Activated effector memory CD4-positive, alpha-beta T cell treated with Interleukin-2 at 50 U/mL for 16 hours (primary cell): Measurements from ENCODE around the gene STX18.

Experiments used
- DNase-seq: peaks from one replicate; pipeline ENCODE4 v3.0.0-alpha.2; 2020

The STX18 gene

GRCh38 chr4:4395849-4396627, 145.8 kb downstream of the STX18 start:
- no peak for DNase-seq

GRCh38 chr4:4395371-4395770, 146.5 kb downstream of the STX18 start:
- no peak for DNase-seq

DNA sequence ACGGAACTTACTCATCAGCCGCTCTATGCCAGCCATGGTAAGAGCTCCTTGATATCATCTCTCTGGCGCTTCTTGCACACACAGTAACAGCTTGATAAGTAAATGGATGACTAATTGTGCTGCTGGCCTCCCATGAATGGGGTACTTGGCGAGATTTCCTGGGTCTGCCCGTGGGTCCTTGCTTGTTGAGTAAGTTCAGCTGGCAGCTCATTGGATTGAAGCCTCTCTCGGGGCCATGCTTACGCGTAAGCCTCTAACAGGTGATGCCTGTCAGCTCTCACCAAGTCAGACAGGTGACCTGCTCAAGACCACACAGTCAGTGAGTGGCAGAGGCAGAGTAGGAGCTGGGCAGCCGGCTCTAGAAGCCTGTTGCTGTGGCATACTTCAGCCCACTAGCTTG, 147.2 kb downstream of the STX18 start:
- no peak for DNase-seq

DNA sequence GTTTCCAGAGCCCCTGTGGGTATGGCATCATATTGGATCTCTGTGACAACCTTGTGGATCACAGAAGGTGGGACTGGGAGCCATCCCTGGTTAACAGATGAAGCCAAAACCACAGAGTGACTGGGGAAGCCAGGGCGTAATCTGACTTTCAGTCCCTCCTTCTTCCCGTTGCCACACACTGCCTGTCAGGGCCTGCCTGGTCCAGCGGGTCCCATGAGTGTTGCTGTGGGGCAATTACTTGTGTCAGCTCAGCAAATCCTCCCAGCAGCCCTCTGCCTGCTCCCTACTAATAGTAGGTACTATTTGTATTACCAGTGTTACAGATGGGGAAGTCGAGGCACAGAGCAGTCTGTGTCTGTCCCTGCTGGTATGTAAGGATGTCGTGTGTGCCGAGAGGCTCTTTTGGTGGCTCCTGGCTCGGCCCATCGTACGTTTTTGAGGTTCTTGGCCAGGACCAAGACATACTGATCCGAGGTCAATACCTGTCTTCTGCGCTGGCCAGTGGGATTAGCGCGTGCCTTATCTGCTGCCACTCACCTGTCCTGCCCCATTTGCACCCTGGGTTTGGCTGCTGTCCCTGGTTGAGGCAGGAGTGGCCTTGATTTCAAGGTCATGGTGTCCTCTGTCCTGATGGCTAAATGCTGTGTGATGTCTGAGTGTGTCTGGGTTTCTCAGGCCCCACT, 149.2 kb downstream of the STX18 start:
- DNase-seq = no peak

DNA sequence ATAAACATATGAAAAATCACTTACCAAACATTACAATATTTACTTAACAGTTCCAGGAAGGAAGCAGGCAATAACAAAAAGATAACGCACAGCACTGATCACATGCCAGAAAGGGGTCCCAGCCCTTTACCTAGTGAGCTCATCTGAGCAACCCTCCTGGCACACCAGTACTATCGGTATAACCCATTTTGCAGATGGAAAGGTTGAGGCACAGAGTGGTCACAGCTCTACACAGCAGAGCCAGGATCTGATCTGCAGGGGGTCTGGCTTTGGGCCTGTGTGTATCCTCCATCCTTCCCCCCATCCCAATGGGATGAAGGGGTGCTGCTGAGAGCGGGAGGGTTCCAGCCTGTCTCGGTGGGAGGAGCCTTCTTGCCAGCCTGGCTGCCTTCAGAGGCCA, 150.0 kb downstream of the STX18 start:
- DNase-seq = no peak

- DNase-seq = no peak
Measured at GRCh38 chr4:4390515-4391240, 151.2 kb downstream of the STX18 start.

- no peak for DNase-seq
Measured at GRCh38 chr4:4390046-4390445, 151.8 kb downstream of the STX18 start.

GRCh38 chr4:4388836-4389575, 152.8 kb downstream of the STX18 start:
- no peak for DNase-seq

DNA sequence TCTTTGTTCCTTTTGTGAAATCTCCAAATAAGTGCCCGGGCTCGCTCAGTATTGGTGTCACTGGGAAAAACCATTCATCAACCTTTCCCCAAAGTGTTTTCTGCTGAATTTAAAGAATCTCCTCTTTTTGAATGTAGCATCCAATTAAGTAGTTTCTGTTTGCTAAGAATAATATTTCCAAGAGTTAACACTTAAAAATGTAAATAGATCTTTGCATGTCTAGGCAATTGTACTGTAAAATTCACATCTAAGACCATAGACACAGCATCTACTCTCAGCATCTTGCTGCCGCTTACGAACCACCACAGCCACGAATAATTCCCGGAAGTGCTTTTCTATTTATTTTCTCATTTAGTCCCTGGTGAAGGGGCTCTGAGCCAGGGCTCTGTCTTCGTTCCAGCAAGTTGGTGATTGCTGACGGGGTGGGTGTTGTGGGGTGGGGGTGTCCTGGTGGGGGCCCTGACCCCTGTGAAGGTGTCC, 153.5 kb downstream of the STX18 start:
- DNase-seq = no peak

DNA sequence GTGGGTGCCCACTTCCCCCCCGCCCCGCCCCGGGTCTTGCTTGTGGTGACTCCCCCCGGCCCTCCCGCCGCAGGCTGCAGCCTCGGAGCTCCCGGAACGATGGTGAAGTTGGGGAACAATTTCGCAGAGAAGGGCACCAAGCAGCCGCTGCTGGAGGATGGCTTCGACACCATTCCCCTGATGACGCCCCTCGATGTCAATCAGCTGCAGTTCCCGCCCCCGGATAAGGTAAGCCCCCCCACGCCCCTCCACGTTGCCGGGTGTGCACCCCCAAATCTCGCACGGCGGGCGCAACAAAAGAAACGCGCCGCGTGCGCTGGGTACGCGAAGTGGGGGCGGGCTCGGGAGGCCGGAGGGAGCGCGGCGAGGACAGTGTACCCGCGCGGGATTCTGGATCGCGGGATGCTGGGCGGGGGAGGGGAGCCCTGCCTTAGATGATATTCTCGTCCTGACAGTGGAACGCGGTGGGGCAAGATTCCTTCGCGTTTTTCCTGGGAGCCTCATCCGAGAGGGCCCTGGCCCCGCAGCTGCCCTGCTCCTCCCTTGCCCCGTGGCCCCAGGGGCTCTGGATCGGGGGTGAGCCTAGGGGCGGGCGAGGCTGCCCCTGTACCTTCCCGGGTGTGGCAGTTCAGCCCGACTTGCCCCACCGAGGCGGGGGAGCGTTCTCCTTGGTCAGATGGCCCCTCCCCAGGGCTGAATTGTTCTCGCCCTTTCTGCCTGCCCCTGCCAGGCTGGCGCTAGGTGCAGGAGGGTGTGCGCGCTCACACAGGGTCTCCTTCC, 154.1 kb downstream of the STX18 start:
- DNase-seq = peak; percentile 5

- peak; percentile 46 for DNase-seq
Measured at GRCh38 chr4:4386736-4387392, 155.0 kb downstream of the STX18 start, which contains the start of gene NSG1. NSG1 (plus strand) TSS chr4:4387102; CDS start chr4:4387630, 528 bp downstream.

DNA sequence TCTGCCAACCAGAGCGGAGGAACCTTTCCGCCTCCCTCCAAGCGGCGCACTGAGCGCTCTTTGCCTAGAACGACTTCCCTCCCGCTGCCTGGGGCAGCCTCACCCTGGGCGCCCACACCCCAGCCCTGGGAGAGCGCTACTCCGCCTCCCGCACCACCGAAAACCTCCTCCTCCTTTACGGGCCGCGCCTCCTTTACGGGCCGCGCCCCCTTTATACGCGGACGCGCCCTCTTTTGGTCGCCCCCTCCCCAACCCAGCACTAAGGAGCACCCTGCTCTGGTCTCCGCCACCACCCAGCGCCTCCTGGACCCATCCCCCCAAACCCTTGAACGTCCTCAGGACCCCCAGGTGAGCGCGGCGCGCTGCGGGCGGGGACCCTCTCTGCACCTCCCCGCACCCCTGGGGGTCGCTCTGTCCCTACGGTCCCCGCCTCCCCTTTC, 155.5 kb downstream of the STX18 start:
- peak; percentile 34 for DNase-seq

GRCh38 chr4:4385729-4386295, 156.0 kb downstream of the STX18 start:
- no peak for DNase-seq

GRCh38 chr4:4384837-4385236, 157.0 kb downstream of the STX18 start:
- no peak for DNase-seq

- DNase-seq = no peak
Measured at GRCh38 chr4:4383085-4383484, 158.8 kb downstream of the STX18 start.

GRCh38 chr4:4379540-4380087, 162.2 kb downstream of the STX18 start:
- no peak for DNase-seq

GRCh38 chr4:4377732-4378460, 164.0 kb downstream of the STX18 start:
- DNase-seq = no peak

GRCh38 chr4:4377191-4377590, 164.7 kb downstream of the STX18 start:
- no peak for DNase-seq

DNA sequence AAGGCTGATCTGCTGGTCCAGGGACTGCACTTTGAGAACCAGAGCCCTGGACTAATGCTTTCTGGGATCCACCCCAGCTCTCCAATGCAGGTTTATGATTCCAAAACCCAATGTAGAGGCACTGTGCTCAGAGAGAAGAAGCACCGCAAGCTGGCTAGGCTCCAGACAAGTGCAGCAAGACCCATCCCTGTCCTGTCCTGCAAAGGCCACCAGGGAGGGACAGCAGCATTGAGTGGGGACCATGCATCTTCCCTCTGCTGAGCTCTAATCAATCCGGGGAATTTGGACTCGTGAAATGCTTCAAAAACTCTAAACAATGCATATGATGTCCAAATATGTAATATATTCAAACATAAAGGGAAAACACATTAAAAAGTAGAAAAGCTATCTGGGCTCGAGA, 165.8 kb downstream of the STX18 start:
- no peak for DNase-seq
